AML-193 (cell line): ENCODE results near the gene AGR2.
"Not testable (repeated sequence)": the region's sequence is repeated elsewhere in the genome, so short reads cannot be mapped to it uniquely, and the experiment has no call there.

Experiments used
- DNase-seq, 2 experiments: peaks; one replicate each; lab custom pipeline; 2025; lab: John Stamatoyannopoulos, UW

The AGR2 gene

DNA sequence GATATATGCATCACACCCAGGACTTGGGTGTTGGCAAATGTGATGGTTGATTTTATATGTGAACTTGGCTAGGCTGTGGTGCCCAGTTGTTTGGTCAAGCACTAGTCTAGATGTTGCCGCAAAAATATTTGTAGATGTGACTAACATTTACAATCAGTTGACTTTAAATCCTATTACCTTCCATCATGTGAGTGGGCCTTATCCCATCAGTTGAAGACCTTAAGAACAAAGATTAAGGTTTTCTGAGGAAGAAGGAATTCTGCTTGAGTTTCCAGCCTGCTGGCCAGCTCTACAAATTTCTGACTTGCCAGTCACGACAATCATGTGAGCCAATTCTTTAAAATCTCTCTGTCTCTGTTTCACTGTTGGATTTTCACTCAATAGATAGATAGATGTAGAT lies 30.9 kb downstream of the AGR2 start:
- no peak for DNase-seq

DNA sequence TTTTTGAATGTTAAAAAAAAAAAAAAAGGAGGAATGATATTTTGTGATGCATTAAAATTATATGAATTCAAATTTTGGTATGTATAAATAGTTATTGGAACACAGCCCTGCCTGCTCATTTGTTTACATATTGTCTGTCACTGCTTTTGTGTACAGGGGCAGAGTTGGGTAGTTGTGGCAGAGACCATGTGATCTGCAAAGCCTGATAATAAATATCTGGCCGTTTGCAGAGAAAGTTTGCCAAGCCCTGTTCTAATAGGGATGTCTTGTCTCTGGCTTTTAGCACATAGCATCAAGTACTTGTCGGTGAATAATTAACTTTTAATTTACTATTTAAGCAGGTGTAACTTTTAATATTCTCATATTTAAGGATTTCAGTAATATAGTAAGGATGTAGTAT lies 31.5 kb downstream of the AGR2 start:
- DNase-seq: no peak

DNA sequence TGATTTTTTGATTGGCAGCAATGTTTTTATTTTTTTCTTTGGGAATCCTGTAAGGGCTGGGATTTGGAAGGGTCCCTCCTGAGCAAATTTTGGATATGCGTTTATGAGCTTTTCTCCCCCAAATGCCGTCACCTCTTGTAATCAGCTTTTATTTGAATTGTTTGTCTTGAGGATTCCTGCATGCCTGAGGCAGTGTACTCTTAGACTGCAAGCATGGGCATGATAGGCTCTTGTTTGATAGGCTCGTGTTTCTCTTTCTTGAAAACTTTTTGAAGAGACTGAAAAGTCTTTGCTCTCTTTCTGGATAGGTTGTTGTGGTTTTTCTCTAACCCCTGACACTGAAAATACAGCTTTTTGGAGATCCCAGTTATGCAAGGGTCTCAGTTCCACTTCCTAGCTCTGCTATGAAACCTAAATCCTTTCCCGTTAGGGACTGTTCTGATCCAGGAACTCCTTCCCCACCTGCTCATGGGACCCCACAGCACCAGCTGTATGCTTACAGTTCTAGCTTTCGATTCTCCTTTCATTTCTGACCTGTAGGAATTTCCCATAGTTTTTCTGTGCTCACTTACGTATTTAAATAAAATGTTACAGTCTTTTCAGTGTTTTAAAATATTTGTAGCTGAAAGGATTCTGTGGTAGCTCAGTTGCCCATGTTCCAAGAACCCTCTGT lies 34.0 kb downstream of the AGR2 start:
- no peak for DNase-seq

DNA sequence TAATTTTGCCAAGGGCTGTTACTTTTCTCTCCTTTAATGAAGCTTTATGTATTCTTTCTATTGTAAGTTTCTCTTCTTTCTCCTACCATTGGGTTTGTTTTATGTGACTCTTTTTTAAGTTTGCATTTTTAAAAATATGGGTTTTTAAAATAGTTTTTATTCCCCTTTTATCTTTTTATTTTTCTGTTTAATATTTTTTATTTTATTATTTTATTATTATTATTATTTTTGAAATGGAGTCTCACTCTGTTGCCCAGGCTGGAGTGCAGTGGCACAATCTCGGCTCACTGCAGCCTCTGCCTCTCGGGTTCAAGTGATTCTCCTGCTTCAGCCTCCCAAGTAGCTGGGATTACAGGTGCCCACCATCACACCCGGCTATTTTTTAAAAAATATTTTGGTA lies 34.8 kb downstream of the AGR2 start:
- not testable (repeated sequence) for DNase-seq

DNA sequence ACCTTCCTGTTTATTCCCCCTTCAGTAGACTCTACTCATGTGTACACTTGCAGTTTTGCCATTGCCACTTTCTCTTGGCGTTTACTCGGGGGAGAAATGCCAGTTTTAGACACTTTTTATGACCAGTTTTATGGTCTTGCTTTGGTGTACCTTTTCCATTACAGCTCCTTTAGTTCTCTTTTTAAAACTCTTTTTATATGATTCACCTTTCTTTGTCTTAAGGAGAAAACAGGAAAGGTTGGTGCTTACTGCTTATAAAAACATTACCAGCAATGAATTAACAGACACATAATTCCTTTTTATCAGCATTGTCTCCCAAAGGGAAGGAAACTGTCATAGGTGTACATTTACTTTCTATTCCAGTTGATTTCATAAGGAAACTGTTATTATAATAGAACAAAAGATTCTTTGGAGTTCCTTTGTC lies 39.4 kb downstream of the AGR2 start:
- DNase-seq: no peak

DNA sequence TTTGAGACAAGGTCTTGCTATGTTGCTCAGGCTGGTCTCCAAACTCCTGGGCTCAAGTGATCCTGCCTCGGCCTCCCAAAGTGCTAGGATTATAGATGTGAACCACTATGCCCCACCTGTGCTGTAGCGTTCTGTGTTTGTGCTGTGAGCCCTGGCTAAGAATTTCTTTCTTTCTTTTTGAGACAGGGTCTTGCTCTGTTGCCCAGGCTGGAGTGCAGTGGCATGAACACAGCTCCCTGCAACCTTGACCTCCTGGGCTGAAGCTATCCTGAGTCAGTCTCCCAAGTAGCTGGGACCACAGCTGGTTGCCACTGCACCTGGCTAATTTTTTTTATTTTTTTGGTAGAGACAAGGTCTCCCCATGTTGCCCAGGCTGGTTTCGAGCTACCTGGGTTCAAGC lies 39.9 kb downstream of the AGR2 start:
- DNase-seq: no peak

DNA sequence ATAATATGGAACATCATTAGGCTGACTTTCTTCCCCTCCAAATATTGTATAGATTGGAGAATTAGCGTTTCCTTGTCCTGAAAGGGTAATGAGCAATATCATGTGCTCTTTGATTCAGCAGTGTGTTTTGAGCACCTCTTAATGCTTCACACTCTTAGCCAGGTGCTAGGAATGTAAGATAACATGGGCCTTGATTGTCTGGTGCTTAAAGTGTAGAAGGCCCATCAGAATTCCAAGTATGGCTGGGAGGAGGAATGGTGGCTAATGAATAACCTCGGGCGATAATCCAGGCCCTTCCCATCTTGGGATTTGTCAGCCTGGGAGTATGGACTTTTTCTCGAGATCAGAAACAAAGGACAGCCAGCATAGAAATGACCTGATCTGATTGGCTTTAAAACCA lies 42.6 kb downstream of the AGR2 start:
- DNase-seq: no peak

DNA sequence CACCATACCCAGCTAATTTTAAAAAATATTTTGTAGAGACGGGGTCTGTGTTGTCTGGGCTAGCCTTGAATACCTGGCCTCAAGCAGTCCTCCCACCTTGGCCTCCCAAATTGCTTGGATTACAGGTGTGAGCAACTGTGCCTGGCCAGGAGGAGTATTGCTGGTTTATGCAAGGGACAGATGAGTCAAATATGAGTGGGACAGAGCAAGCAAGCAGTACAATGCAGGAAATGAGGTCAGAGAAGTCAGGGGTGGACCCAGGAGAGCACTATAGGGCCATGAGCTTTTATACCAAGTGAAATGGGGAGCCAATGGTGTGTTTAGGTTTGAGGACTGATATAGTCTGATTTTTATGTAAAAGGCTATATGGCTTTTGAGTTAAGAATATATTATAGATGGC lies 45.0 kb downstream of the AGR2 start:
- no peak for DNase-seq

DNA sequence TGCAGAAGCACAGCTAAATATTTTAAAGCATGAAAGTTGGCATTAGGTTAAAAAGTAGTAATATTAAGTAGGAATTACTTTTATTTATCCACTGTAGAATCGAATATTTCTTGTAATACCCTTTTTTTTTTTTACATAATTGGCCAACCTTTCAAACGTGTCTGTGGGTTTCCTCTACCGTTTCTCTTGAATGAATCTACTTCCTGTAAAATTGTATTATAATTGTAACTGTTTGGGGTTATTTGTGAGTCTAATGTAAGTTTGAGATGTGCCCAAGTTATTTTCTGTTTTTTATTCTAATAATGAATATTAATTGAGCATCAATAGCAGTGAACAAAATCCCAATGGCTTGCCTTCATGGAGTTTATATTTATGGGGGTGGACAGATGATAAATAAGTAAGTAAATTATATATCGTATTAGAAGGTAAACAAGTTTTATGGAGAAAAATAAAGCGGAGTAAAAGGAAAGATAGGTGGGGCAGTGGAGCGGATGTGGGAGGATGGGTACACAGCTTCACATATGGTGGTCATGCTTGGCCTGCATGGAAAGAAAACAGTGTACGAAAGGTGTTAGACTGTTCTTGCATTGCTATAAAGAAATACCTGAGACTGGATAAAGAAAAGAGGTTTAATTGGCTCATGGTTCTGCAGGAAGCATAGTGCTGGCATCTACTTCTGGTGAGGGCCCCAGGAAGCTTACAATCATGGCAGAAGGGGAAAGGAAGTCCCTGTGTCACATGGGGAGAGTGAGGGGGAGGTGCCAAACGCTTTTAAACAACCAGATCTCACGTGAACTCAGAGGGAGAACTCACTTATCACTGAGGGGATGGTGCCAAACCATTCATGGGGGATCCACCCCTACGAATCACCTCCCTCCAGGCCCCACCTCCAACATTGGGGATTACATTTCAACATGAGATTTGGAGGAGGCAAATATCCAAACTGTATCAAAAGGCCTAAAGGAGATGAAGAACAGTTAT lies 45.9 kb downstream of the AGR2 start:
- DNase-seq: peak in 1 of 2 experiments; percentile 23

DNA sequence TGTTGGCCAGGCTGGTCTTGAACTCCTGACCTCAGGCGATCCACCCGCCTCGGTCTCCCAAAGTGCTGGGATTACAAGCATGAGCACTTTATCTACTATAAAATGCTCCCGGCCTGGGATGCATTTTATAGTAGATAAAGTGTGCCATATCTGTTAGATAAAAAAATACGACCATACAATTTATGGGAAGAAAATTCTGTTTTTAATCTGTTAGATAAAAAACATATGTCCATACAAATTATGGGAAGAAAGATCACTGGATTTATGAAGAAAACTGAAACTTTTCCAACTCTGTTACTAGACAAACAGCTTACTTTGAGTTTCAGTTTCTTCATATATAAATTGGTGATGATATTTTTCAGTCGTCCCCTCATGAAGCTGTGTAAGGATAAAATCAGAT lies 46.8 kb downstream of the AGR2 start:
- no peak for DNase-seq

DNA sequence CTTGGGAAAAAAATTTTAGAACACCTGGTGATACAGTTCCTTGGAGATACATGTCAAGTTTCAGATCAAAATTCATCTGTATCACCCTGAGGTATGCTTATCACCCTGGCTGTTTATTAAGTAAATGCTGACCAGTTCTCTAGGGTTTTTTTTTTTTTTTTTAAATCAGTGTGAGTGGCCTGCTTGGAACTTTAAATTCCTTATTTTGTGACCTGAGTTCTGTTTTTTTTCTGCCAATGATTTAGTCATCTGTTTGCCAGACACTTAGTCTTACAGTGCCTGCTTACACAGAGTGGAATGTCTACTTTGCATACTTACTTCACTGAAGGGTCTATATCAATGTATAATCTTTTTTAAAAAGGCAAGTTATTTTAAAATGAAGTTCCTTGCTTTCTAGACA lies 49.4 kb downstream of the AGR2 start:
- peak in 1 of 2 experiments; percentile 4 for DNase-seq

DNA sequence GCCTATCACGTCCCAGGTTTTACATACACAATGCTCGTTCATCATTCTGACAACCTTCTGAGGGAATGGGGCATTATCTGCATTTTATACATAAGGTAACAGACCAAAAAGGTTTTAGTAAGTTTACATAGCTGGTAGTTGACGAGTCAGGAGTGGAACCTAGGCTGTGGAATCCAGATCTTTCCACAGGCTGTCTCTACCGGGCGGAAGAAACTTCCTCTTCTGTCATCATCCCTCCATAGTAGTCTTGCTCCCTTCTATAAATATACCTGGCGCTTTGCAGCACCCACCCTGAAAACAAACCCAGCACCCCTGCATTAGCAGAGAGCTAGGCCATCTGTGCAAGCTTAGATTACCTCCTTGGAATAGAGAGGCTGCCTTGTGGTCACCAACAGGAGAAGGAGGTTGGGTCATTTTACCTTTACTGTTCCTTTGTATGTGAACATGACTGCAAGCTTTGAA lies 49.9 kb downstream of the AGR2 start:
- no peak for DNase-seq

DNA sequence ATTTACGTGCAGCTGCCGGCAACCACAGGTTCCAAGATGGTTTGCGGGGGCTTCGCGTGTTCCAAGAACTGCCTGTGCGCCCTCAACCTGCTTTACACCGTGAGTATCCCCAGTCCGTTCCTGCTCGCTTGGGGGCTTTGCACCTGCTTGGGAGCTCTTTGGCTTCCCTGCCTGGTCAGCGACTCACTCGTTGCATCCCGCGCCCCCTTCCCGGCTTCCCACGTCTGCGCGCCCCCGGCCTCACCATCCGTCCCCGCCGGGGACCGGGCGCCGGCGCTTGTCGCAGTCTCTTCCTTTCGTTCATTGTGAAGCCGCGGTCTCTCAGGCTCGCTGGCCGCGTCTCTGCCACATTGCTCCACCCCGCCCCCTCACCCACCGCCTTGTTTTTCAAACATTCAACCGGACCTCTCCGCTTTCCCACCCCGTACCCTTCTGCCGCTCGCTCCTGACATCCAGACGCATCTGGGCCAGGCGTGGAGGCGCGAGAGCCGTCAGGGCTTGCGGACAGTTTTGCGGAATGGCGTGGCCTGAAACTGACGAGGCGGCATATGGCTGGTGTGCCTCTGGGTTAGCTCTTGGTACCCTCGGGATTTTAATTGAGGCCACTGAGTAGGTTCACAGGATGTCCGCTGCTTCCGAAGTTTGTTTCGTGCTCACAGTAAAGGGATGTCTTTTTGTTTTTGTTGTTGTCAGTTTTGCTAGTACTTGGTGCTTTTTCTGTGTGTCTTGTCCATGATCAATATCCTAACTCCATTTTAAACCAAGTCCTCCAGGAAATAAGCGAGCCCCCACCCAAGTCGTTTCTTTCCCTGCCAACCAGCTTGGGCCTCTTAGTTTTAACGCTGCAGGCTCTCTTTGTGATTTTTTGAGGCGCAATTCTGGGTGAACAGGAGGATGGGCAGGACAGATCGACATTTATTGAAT lies 50.6 kb downstream of the AGR2 start:
- DNase-seq: peak in 1 of 2 experiments; percentile 10

DNA sequence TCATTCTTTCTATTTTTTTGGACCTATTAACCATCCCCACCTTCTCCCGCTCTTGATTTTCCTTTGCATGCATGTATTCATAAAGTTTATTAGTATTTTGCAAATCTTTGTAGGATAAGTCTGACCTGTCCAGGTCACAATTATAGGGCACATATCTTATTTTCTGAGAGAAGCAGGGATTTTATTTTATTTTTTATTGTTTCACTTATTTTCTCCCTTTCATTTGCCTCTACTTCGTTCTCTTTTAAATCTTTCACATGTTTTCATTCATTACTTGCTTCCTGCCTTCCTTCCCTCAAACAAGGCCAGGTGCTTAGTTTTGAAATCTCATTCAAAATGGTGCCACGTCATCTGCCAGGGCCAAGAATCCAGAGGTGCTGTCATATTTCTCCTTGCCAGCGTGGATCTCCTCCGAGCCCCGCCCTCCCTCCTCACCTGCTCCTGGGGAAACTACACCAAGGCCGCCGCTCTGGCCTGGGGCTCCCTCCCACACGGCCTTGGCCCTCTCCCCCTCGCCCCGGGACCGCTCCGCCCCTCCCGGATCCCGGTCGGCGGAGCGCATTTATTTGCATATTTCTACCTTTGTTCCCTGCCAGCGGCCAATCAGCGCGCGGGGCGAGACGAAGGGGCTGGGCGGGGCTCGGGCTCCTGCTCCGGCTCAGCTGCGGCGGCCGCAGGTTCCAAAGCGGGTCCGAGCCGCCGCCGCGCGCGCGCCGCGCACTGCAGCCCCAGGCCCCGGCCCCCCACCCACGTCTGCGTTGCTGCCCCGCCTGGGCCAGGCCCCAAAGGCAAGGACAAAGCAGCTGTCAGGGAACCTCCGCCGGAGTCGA lies 51.5 kb downstream of the AGR2 start, which contains the start of gene TSPAN13:
Gene TSPAN13 (plus strand): TSS at position 654 of the 830 bp plus-strand sequence. CDS start 213 bp downstream, outside the sequence.
- peak; percentile 63 for DNase-seq

DNA sequence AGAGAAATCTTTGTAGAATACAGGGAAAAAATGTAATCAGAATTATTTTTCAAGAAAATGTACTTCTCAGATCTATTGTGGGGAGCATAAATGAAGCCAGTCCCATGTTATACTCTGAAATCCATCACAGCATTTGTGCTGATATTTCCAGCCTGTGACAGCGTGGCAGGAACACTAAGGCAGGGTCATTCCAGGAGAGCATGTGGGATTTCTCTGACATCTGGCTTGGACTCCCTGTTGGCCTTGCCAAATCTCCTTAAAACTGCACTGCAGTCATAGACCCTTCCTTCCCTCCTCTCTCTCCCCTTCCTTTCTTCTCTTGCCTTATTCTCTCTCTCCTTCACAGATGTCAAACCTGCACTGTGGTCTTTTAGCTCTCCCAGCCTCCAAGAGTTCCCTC lies 57.7 kb downstream of the AGR2 start:
- DNase-seq: no peak

DNA sequence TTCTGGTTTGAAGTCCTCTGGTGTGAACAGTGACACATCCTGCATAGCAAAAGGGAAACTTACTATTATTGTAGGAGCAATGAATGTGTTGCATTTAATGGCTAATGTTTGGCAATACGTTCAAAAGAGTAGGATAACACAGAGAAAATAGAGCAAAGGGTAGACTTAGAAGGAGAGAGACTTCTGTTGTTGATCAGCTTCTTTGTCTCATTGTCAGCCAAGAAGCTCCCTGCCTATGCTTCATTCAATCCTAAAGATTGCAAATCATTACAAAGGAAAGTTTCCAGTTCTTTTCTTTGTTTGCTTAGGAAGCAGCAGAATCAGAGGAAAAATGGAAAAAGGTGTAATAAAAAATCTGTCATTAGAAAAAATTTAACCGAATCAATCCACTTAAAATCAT lies 59.2 kb downstream of the AGR2 start:
- DNase-seq: no peak

DNA sequence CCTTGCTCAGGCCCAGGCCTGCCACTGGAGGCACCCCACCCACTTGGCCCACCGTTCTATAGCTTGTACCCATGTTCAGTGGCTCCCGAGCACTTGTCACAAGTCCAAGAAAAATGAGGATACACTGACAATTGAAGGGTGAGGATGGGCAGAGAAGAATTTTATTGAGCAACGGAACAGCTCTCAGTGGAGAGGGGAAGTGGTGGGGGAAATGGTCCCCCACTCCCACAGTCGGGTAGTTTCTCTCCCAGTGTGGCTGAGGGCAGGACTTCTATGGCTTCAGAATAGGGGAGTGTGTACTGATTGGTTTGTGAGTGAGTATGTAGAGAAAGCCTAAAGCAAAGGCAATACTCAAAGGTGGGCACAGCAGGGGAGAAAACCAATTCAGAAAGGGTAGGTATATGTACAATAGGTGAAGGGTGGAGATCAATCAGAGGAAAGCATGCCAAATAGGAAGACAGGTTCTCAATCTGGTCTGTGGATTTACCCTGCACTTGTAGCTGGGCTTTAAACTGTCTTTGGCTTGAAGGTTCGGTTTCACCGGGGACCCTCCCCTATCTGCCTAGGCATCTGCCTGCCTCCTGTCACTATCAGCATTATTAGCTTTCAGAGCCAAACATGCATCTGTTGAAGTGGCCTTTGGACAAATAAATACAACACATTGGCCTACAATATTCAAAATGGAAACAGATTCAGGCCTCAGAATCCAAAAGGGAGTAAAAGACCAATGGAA lies 60.1 kb downstream of the AGR2 start:
- no peak for DNase-seq

DNA sequence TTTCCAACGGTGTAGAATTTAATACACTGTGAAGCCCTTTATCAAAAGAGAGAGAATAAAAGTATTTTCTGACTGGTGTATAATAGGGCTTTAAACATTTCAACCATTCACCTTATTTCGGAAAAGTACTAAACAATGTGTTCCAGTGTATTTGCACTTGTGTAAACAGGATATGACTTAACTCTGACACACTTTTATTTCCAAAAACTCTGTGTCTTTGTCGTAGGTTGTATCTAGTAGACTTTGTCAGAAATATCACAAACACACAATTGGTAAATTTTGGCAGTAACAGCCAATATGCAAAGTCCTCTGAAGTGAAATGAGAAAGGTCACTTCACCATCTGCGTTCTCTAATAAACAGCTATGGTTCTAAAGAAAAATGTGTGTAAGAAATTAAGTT lies 61.6 kb downstream of the AGR2 start:
- DNase-seq: no peak

DNA sequence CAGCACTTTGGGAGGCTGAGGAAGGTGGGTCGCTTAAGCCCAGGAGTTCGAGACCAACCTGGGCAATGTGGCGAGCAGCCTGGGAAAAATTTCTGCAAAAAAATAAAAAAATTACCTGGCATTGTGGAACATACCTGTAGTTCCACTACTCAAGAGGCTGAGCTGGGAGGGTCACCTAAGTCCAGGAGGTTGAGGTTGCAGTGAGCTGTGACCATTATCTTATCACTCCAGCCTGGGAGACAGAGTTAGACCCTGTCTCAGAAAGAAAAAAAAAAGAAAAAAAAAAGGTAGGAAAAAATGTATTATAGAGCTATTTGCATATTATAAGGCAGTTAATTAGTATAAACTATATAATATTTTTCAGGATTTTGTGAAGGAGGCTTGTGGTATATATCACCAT lies 62.3 kb downstream of the AGR2 start:
- DNase-seq: no peak
